Uterus (tissue), 2 donors: ENCODE data around the gene SLC16A12.

ENCODE experiments used
- POLR2A ChIP-seq, 2 donors: fragments of 450-650 bp; IDR thresholded peaks; one replicate each; pipeline ENCODE4 v1.6.1; 2016; ENCODE audit warnings: antibody characterized with exemption in 2 of 2, mild to moderate bottlenecking in 1 of 2, moderate library complexity in 1 of 2
- TF ChIP-seq, protein P1 (sequence below), 4 experiments: fragments of 200-600 bp in 2 of 4; fragments of 450-650 bp in 2 of 4; sonication (generic) in 2 of 4; IDR thresholded peaks; one replicate each; pipeline ENCODE4 v1.5.1; 2016 to 2019; ENCODE audit warnings: antibody characterized with exemption in 4 of 4, mild to moderate bottlenecking in 2 of 4, moderate library complexity in 1 of 4

DNA sequence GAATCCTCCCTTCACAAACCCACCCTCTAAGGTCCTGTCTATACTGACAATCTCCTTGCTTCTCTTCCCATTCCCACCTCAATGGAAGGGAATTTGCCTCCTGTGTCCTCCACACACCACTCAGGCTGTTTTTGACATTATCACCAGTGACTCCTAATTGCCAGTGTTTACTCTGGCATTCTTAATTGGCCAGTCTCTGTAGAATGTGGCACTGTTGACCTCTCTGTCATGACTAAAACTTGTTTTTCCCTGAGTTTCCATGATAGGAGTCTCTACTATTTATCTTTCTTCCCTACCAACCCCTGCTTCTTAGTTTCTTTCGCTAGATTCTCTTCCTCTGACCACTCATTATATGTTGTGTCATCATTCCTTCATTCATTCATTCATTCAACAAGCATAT is 12.1 kb downstream of the SLC16A12 start:
- TF ChIP-seq POLR2A (IDR thresholded peaks at IDR 0.05) = no peak
- TF ChIP-seq, protein P1, sequence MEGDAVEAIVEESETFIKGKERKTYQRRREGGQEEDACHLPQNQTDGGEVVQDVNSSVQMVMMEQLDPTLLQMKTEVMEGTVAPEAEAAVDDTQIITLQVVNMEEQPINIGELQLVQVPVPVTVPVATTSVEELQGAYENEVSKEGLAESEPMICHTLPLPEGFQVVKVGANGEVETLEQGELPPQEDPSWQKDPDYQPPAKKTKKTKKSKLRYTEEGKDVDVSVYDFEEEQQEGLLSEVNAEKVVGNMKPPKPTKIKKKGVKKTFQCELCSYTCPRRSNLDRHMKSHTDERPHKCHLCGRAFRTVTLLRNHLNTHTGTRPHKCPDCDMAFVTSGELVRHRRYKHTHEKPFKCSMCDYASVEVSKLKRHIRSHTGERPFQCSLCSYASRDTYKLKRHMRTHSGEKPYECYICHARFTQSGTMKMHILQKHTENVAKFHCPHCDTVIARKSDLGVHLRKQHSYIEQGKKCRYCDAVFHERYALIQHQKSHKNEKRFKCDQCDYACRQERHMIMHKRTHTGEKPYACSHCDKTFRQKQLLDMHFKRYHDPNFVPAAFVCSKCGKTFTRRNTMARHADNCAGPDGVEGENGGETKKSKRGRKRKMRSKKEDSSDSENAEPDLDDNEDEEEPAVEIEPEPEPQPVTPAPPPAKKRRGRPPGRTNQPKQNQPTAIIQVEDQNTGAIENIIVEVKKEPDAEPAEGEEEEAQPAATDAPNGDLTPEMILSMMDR (IDR thresholded peaks at IDR 0.05) = no peak
